Measurements from ENCODE around the gene PRDM16. TPM values are rescaled to one million over a fixed set of nuclear protein-coding genes. Genes with fewer than 3 reads are reported as not detected.

PRDM16 gene
- 10 to 100 TPM in 3 of 4 donors, 1 to 10 TPM in 1; 5.9 to 41.7 (median 11.2) TPM for total RNA-seq

DNA sequence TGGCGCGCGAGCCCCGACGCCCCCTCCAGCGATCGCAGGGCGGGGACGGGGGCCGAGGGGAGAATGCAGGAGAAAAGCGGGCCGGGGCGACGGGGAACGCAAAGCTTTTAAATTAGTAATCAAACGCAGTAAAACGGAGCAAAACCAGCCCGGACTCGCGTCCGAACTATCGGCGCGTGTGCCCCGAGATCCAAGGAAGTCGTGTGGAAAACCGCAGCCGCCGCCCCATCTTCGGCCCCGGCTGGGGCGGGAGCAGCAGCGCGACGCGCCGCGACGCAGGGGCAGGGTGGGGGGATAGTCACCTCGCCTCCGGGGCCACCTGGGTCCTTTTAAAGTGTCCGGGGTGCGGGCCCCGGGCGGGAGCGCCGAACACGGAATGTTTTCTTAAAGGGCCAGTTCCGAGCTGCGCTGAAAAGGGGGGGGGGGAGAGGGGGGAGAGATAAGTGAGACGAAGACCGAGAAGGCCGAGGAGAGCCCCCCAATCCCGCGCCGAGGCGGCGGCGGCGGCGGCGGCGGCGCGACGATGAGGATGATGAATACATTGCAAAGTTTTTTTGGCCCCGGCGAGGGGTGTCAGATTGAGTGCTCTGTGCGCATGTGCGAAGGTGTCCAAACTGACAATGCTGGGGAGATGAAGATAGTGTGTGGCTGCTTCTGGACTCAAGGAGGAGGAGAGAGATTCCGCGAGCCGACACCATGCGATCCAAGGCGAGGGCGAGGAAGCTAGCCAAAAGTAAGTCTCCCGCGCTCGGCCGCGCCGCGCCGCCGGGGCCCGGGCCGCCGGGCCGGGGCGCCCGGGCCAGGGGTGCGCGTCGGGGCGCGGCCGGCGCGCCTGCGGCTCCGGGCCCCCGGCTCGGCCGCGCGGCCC lies at the start of gene PRDM16:
Gene PRDM16, plus strand, starts transcription at position 640 of the 868 bp plus-strand sequence. Its CDS starts 57 bp downstream, at position 697.
- Histone ChIP-seq H3K36me3 (no peaks in the 10 kb centered on the region), H3K4me3 (peak within 1 kb of the TSS; percentile 58 to 87 (median 77)), H3K9me3 (no peaks in the 10 kb centered on the region), H3K27me3 (peaks cover 0 to 82% of the 10 kb centered on the region in 2 donors), H3K4me1 (peaks cover 0 to 82% (median 24%) of the 10 kb centered on the region in 4 donors), H3K27ac (peak within 1 kb of the TSS; percentile 91 to 97 (median 97))
- TF ChIP-seq POLR2A (IDR thresholded peaks at IDR 0.05) (no peak), EP300 (IDR thresholded peaks at IDR 0.05) (peak in 1 of 2 donors; percentile 42)
- TF ChIP-seq, protein P1, sequence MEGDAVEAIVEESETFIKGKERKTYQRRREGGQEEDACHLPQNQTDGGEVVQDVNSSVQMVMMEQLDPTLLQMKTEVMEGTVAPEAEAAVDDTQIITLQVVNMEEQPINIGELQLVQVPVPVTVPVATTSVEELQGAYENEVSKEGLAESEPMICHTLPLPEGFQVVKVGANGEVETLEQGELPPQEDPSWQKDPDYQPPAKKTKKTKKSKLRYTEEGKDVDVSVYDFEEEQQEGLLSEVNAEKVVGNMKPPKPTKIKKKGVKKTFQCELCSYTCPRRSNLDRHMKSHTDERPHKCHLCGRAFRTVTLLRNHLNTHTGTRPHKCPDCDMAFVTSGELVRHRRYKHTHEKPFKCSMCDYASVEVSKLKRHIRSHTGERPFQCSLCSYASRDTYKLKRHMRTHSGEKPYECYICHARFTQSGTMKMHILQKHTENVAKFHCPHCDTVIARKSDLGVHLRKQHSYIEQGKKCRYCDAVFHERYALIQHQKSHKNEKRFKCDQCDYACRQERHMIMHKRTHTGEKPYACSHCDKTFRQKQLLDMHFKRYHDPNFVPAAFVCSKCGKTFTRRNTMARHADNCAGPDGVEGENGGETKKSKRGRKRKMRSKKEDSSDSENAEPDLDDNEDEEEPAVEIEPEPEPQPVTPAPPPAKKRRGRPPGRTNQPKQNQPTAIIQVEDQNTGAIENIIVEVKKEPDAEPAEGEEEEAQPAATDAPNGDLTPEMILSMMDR (IDR thresholded peaks at IDR 0.05) = no peak
- peak in 1 of 2 donors; percentile 34 for DNase-seq (ENCODE audit: low spot score in 2 of 2)
- 1% methylated on average over 75 to 86 of the region's 106 CpGs for WGBS, 2 donors

DNA sequence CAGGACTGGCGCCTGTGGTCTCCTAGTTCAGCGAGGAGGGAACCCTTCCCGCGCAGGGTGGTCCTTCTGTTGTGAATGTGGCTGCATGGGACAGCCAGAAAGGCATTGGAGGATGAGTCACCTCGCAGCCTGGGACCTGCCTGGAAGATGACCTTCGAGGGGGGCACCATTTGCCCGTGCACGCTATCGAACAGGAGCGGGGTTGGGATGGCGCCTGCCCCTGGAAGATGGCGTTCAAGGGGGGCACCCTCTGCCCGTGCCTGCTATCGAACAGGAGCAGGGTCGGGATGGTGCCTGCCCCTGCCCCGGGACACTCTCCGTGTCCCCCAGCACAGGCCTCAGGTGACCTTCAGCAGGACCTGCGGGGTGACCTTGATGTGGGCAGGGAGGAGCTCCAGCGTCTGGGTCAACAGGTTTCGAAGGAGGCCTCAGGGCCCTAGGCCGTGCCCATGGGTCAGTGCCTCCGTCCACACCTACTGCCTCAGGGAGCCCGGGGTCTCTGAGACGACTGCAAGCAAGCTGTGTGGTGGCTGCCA lies 49.4 kb upstream of the PRDM16 start:
- no peak overlapping the region for H3K4me3 ChIP-seq
- no peak for DNase-seq (ENCODE audit: low spot score in 2 of 2)
- H3K4me1 ChIP-seq = peaks cover 0 to 3% (median 0%) of the 10 kb centered on the region in 4 donors
- H3K27ac ChIP-seq = no peak overlapping the region
- TF ChIP-seq EP300 (IDR thresholded peaks at IDR 0.05) (no peak), POLR2A (IDR thresholded peaks at IDR 0.05) (no peak)
- TF ChIP-seq, protein P1 (IDR thresholded peaks at IDR 0.05) = no peak
- WGBS, 2 donors = 89 to 90% methylated on average over 13 to 22 of the region's 24 CpGs
- peaks cover 0 to 25% of the 10 kb centered on the region in 2 donors for H3K27me3 ChIP-seq
- no peaks in the 10 kb centered on the region for H3K36me3 ChIP-seq
- H3K9me3 ChIP-seq = no peaks in the 10 kb centered on the region

DNA sequence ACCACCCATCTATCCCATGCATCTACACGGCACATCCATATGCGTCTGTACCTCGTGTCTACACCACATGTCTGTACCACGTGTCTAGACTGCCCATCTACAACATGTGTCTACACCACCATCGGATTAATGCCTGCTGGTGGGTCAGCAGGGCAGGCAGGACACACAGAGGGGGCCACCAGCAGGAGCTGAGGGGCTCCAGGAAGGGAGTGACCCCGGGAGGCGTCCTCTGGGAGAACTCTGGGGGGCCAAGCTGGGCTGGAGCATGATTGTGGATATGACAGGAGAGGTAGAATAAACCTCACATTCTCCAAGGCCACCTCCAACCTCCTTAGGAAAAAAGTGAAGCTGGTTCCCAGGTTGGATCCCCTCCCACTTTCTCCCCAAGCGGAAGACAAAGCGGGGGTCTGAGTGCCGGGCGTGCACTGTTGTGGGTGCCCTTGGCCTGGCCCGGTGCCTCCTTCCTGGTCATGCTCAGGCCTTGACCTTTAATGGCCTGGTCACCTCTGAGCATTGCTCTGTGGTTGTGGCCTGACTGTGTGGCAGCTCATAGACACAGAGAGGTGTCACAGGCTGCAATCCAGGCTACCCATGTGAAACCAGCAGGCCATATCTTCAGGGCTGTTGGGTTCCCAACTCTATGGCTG lies 48.6 kb upstream of the PRDM16 start:
- no peaks in the 10 kb centered on the region for H3K36me3 ChIP-seq
- no peak overlapping the region for H3K27ac ChIP-seq
- TF ChIP-seq POLR2A (IDR thresholded peaks at IDR 0.05) = no peak
- TF ChIP-seq EP300 (IDR thresholded peaks at IDR 0.05) = no peak
- TF ChIP-seq, protein P1 (IDR thresholded peaks at IDR 0.05) = no peak
- H3K4me1 ChIP-seq = peaks cover 0 to 3% (median 0%) of the 10 kb centered on the region in 4 donors
- no peak for DNase-seq (ENCODE audit: low spot score in 2 of 2)
- peaks cover 0 to 25% of the 10 kb centered on the region in 2 donors for H3K27me3 ChIP-seq
- no peaks in the 10 kb centered on the region for H3K9me3 ChIP-seq
- 89 to 94% methylated on average over 12 of the region's 12 CpGs for WGBS, 2 donors
- no peak overlapping the region for H3K4me3 ChIP-seq

DNA sequence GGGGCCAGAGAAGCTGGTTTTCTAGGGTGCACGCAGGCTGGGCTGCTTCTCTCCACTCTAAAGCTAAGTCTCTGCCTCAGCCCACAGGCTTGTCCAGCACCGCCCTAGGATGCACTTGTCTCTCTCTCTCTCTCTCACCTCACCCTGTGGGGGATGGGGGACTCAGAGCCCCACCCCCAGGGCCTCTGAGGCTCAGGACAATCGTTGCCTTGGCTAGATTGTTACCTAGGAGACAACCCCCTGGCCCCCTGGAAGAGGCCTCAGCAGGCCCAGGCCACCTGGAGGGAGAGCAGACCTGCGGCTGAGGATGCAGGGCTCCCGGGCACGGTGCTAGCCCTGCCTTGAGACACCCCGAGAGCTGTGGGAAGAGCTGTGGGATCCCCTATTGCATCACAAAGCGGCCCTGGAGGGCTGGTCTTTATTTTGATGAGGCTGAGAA lies 47.8 kb upstream of the PRDM16 start, which contains the start of gene ACTRT2:
Gene ACTRT2, plus strand, starts transcription at position 235 of the 439 bp plus-strand sequence. CDS start 220 bp downstream, outside the sequence.
- no peak for TF ChIP-seq EP300 (IDR thresholded peaks at IDR 0.05)
- TF ChIP-seq POLR2A (IDR thresholded peaks at IDR 0.05) = no peak
- TF ChIP-seq, protein P1 (IDR thresholded peaks at IDR 0.05) = no peak
- Histone ChIP-seq H3K4me3 (no peak within 1 kb of the TSS), H3K9me3 (no peaks in the 10 kb centered on the region), H3K4me1 (peaks cover 0 to 3% (median 0%) of the 10 kb centered on the region in 4 donors), H3K36me3 (no peaks in the 10 kb centered on the region), H3K27ac (no peak within 1 kb of the TSS), H3K27me3 (peaks cover 0 to 20% of the 10 kb centered on the region in 2 donors)
- DNase-seq (ENCODE audit: low spot score in 2 of 2) = no peak
- 65 to 69% methylated on average over 8 of the region's 8 CpGs for WGBS, 2 donors
